SH-SY5Y (cell line): ENCODE data around the gene PRUNE1.

Experiments
- GATA2 ChIP-seq: IDR thresholded peaks from 2 replicates; pipeline ENCODE4 v1.6.1; 2011; ENCODE audit warnings: mild to moderate bottlenecking, low read depth, low read length
- GATA3 ChIP-seq: IDR thresholded peaks from 2 replicates; pipeline ENCODE4 v1.6.1; 2011; ENCODE audit warnings: low read depth, mild to moderate bottlenecking, low read length, moderate library complexity

- TF ChIP-seq GATA2: no peak
- no peak for TF ChIP-seq GATA3
These were observed 41.2 kb downstream of the PRUNE1 start for GRCh38 chr1:151049458-151049857.
